Stimulated activated CD4-positive, alpha-beta T cell treated with anti-CD3 and anti-CD28 coated beads, TNF-alpha, amount 100 ng/mL, for 48 hours (primary cell): ENCODE data around the gene CIDEA.

Experiments used
- DNase-seq, 3 donors: peaks; one replicate each; pipeline ENCODE4 v3.0.0-alpha.2; 2020; ENCODE audit warnings: low read depth in 3 of 3

The CIDEA gene

GRCh38 chr18:12274793-12275192, 20.6 kb downstream of the CIDEA start:
- DNase-seq = no peak

- DNase-seq = no peak
Measured at GRCh38 chr18:12276736-12277554, 22.8 kb downstream of the CIDEA start.

GRCh38 chr18:12278215-12278671, 24.1 kb downstream of the CIDEA start:
- DNase-seq = no peak

- no peak for DNase-seq
Measured at GRCh38 chr18:12278741-12279682, 24.9 kb downstream of the CIDEA start.

- no peak for DNase-seq
Measured at GRCh38 chr18:12279781-12280531, 25.8 kb downstream of the CIDEA start.

- no peak for DNase-seq
Measured at GRCh38 chr18:12281861-12282260, 27.7 kb downstream of the CIDEA start.

GRCh38 chr18:12282442-12283039, 28.4 kb downstream of the CIDEA start:
- no peak for DNase-seq

GRCh38 chr18:12283256-12283655, 29.1 kb downstream of the CIDEA start:
- no peak for DNase-seq

GRCh38 chr18:12283666-12284065, 29.5 kb downstream of the CIDEA start:
- DNase-seq = no peak

GRCh38 chr18:12287131-12287681, 33.0 kb downstream of the CIDEA start:
- no peak for DNase-seq

GRCh38 chr18:12287684-12288402, 33.7 kb downstream of the CIDEA start:
- no peak for DNase-seq

GRCh38 chr18:12288403-12288755, 34.2 kb downstream of the CIDEA start:
- no peak for DNase-seq

- DNase-seq = no peak
Measured at GRCh38 chr18:12290086-12290485, 35.9 kb downstream of the CIDEA start.

- no peak for DNase-seq
Measured at GRCh38 chr18:12291161-12291560, 37.0 kb downstream of the CIDEA start.

GRCh38 chr18:12291690-12292089, 37.5 kb downstream of the CIDEA start:
- no peak for DNase-seq

GRCh38 chr18:12293831-12294230, 39.7 kb downstream of the CIDEA start:
- DNase-seq = no peak

GRCh38 chr18:12295389-12296086, 41.4 kb downstream of the CIDEA start:
- DNase-seq = no peak

- no peak for DNase-seq
Measured at GRCh38 chr18:12296087-12296403, 41.9 kb downstream of the CIDEA start.

- DNase-seq = no peak
Measured at GRCh38 chr18:12296457-12296856, 42.3 kb downstream of the CIDEA start.

- DNase-seq = no peak
Measured at GRCh38 chr18:12299862-12300261, 45.7 kb downstream of the CIDEA start.
